Measurements from ENCODE around the gene HLCS. TPM values are rescaled to one million over a fixed set of nuclear protein-coding genes. Genes with fewer than 3 reads are reported as not detected.

Gene HLCS
- total RNA-seq, 1 experiment from 2014 or later: 12.7 TPM

DNA sequence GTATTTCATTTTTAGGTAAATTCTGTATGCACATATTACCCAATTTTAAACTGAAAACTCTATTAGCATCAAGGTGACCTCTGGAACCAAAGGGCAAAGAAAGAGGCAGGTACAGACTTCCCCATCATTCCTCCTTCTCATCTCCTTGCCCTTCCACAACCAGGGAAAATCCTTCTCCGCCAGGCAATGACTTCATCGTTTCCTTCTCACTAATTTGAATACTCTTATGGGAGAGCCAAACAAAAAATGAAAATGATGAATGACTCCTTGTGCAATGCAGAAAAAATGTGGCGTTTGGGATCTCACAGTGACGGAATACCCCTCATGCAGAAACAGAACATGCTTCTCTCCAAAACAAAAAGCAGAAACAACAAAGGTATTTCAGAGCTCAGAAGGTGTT, 83.7 kb downstream of the HLCS start:
- Histone ChIP-seq H3K27ac (ENCODE audit: insufficient read length, low read depth, low read length) (no peak overlapping the region), H3K4ac (ENCODE audit: low read depth, low read length) (no peak overlapping the region)

More for the DNA sequence above, 83.7 kb downstream of the HLCS start:
- Histone ChIP-seq H3K23ac (ENCODE audit: insufficient read length, low read depth, low read length) (no peak overlapping the region), H3T11ph (ENCODE audit: low read length) (no peak overlapping the region), H2BK20ac (ENCODE audit: low read depth, low read length, poor library complexity, severe bottlenecking) (no peak overlapping the region), H3K79me2 (ENCODE audit: insufficient read depth, low read length) (no peaks in the 10 kb centered on the region), H4K8ac (replicated peaks; ENCODE audit: insufficient read length, low read depth, low read length) (no peak overlapping the region), H2AK5ac (ENCODE audit: insufficient read length, low read length) (no peak overlapping the region), H3K4me2 (ENCODE audit: insufficient read depth, insufficient read length, low read length) (no peak overlapping the region), H3K9me3 (ENCODE audit: control insufficient read depth, low read depth, low read length) (peaks cover 7% of the 10 kb centered on the region), H4K20me1 (ENCODE audit: control insufficient read depth, insufficient read depth, insufficient read length) (no peaks in the 10 kb centered on the region), H3K14ac (ENCODE audit: insufficient read depth, low read length) (no peak overlapping the region), H2BK5ac (ENCODE audit: insufficient read length, low read length) (no peak overlapping the region), H3K27me3 (ENCODE audit: insufficient read depth, low read length) (no peaks in the 10 kb centered on the region), H2BK120ac (ENCODE audit: low read depth, low read length, poor library complexity, severe bottlenecking) (no peak overlapping the region), H3K4me1 (ENCODE audit: insufficient read depth, low read length) (no peaks in the 10 kb centered on the region), H4K91ac (ENCODE audit: insufficient read length, low read depth, low read length) (no peak overlapping the region), H4K5ac (ENCODE audit: insufficient read length, low read depth, low read length) (no peak overlapping the region), H3K18ac (ENCODE audit: insufficient read length, low read depth, low read length) (no peak overlapping the region), H3K23me2 (ENCODE audit: insufficient read length, low read depth, low read length, poor library complexity, severe bottlenecking) (no peaks in the 10 kb centered on the region), H3K9ac (ENCODE audit: extremely low read depth, insufficient read length, low read length) (no peak overlapping the region), H3K56ac (ENCODE audit: insufficient read length, low read depth, low read length) (no peak overlapping the region), H2AFZ (ENCODE audit: low read length) (no peak overlapping the region), H2BK15ac (ENCODE audit: low read depth, low read length) (no peak overlapping the region), H2BK12ac (ENCODE audit: insufficient read length, low read depth, low read length) (no peak overlapping the region), H3K79me1 (ENCODE audit: insufficient read depth, low read depth, low read length, poor library complexity, severe bottlenecking) (no peaks in the 10 kb centered on the region)
- H3K4me3 Mint-ChIP-seq: no peak overlapping the region
- no peak overlapping the region for H3K27ac Mint-ChIP-seq
- peaks cover 24 to 29% of the 10 kb centered on the region in 2 experiments for H3K9me3 Mint-ChIP-seq
- H3K4me1 Mint-ChIP-seq: peaks cover 0 to 1% of the 10 kb centered on the region in 2 experiments; a peak in 1 of 4 replicates
- TF ChIP-seq CTCF (conservative IDR thresholded peaks at IDR 0.05): no peak
- no CpG with 5 or more reads among the region's 4 CpGs for WGBS (ENCODE audit: extremely low coverage, insufficient read length, low lambda C conversion rate)
- no peak for DNase-seq
- H3K36me3 Mint-ChIP-seq (ENCODE audit: insufficient read depth in 1 of 3, low read depth in 3 of 3): peaks cover 5 to 31% (median 24%) of the 10 kb centered on the region in 3 experiments; a peak in 6 of 7 replicates
- no peaks in the 10 kb centered on the region; the same call in none of the 2 replicates for H3K27me3 Mint-ChIP-seq (ENCODE audit: low read depth)

Measured in H9 (cell line).